ENCODE data around the gene THPO. TPM values are rescaled to one million over a fixed set of nuclear protein-coding genes. Genes with fewer than 3 reads are reported as not detected.
A peak's percentile ranks its signal among the peaks of the same experiment; 100 is the strongest.

The THPO gene
- total RNA-seq, 4 donors from 2014 or later = 0.40 to 1.3 (median 0.64) TPM

GRCh38 chr3:184357248-184358123 is 20.5 kb downstream of the THPO start:
- Histone ChIP-seq H3K4me1 (peaks cover 10 to 36% (median 23%) of the 10 kb centered on the region in 4 donors), H3K36me3 (peaks cover 0 to 47% (median 17%) of the 10 kb centered on the region in 4 donors), H3K4me3 (no peak overlapping the region), H3K27me3 (no peaks in the 10 kb centered on the region), H3K9me3 (no peaks in the 10 kb centered on the region), H3K27ac (replicated peaks in 1 of 4) (no peak overlapping the region)
- no peak for TF ChIP-seq EP300 (IDR thresholded peaks at IDR 0.05)
- no peak for TF ChIP-seq POLR2A (IDR thresholded peaks at IDR 0.05; ENCODE audit: low read depth)
- TF ChIP-seq POLR2AphosphoS5 (IDR thresholded peaks at IDR 0.05) = no peak
- DNase-seq (ENCODE audit: extremely low spot score) = no peak
- intact Hi-C loops (cut with DNase I) = no loop called here
- 90% methylated on average over 17 of the region's 24 CpGs for WGBS

- no peak overlapping the region for H3K4me3 ChIP-seq
These were observed 22.6 kb downstream of the THPO start for GRCh38 chr3:184355261-184356040.

GRCh38 chr3:184354754-184355153 is 23.3 kb downstream of the THPO start:
- intact Hi-C loops (cut with DNase I) = no loop called here
- Histone ChIP-seq H3K4me3 (no peak overlapping the region), H3K27me3 (no peaks in the 10 kb centered on the region), H3K4me1 (peaks cover 0 to 36% (median 13%) of the 10 kb centered on the region in 4 donors), H3K9me3 (no peaks in the 10 kb centered on the region), H3K36me3 (peaks cover 0 to 52% (median 17%) of the 10 kb centered on the region in 4 donors), H3K27ac (replicated peaks in 1 of 4) (no peak overlapping the region)
- no peak for DNase-seq (ENCODE audit: extremely low spot score)
- TF ChIP-seq POLR2A (IDR thresholded peaks at IDR 0.05; ENCODE audit: low read depth) = no peak
- no peak for TF ChIP-seq CTCF (IDR thresholded peaks at IDR 0.05)
- no peak for TF ChIP-seq EP300 (IDR thresholded peaks at IDR 0.05)
- WGBS = 83% methylated on average over 5 of the region's 8 CpGs

More at GRCh38 chr3:184355261-184356040, 22.6 kb downstream of the THPO start:
- Histone ChIP-seq H3K27me3 (no peaks in the 10 kb centered on the region), H3K4me1 (peaks cover 4 to 40% (median 19%) of the 10 kb centered on the region in 4 donors), H3K36me3 (peaks cover 0 to 52% (median 17%) of the 10 kb centered on the region in 4 donors), H3K27ac (replicated peaks in 1 of 4) (no peak overlapping the region), H3K9me3 (no peaks in the 10 kb centered on the region)
- TF ChIP-seq POLR2AphosphoS5 (IDR thresholded peaks at IDR 0.05) (no peak), CTCF (IDR thresholded peaks at IDR 0.05) (no peak)
- DNase-seq (ENCODE audit: extremely low spot score) = no peak
- intact Hi-C loops (cut with DNase I) = no loop called here
- 85% methylated on average over 17 of the region's 18 CpGs for WGBS

- H3K36me3 ChIP-seq = peaks cover 0 to 52% (median 17%) of the 10 kb centered on the region in 4 donors
- intact Hi-C loops (cut with DNase I) = no loop called here
- H3K27ac ChIP-seq (replicated peaks in 1 of 4) = no peak overlapping the region
- no peaks in the 10 kb centered on the region for H3K27me3 ChIP-seq
- H3K4me1 ChIP-seq = peaks cover 0 to 31% (median 11%) of the 10 kb centered on the region in 4 donors
- 54% methylated on average over 16 of the region's 18 CpGs for WGBS
- no peaks in the 10 kb centered on the region for H3K9me3 ChIP-seq
- no peak for DNase-seq (ENCODE audit: extremely low spot score)
- H3K4me3 ChIP-seq = no peak overlapping the region
- no peak for TF ChIP-seq POLR2A (IDR thresholded peaks at IDR 0.05; ENCODE audit: low read depth)
- no peak for TF ChIP-seq EP300 (IDR thresholded peaks at IDR 0.05)
- TF ChIP-seq CTCF (IDR thresholded peaks at IDR 0.05) = peak; percentile 51 to 77 (median 54)
These were observed 23.8 kb downstream of the THPO start for GRCh38 chr3:184354121-184354728.

GRCh38 chr3:184353546-184353941 is 24.5 kb downstream of the THPO start:
- Histone ChIP-seq H3K27me3 (no peaks in the 10 kb centered on the region), H3K4me3 (no peak overlapping the region), H3K9me3 (no peaks in the 10 kb centered on the region), H3K4me1 (peaks cover 0 to 26% (median 8%) of the 10 kb centered on the region in 4 donors), H3K27ac (replicated peaks in 1 of 4) (no peak overlapping the region), H3K36me3 (peaks cover 0 to 52% (median 17%) of the 10 kb centered on the region in 4 donors)
- DNase-seq (ENCODE audit: extremely low spot score) = no peak
- WGBS = 89% methylated on average over 7 of the region's 11 CpGs
- intact Hi-C loops (cut with DNase I) = no loop called here
- TF ChIP-seq POLR2A (IDR thresholded peaks at IDR 0.05; ENCODE audit: low read depth) (no peak), CTCF (IDR thresholded peaks at IDR 0.05) (no peak), EP300 (IDR thresholded peaks at IDR 0.05) (no peak), POLR2AphosphoS5 (IDR thresholded peaks at IDR 0.05) (no peak)

Measured in esophagus muscularis mucosa (tissue), 4 donors.